Hypothalamus (tissue), 51 donors: Measurements from ENCODE around the gene RFTN1.
A peak's percentile ranks its signal among the peaks of the same experiment; 100 is the strongest.
"Not testable (repeated sequence)": the region's sequence is repeated elsewhere in the genome, so short reads cannot be mapped to it uniquely, and the experiment has no call there.

Source experiments
- DNase-seq, 51 donors: peaks; one replicate each; lab custom pipeline; 2025; lab: John Stamatoyannopoulos, UW

RFTN1 gene

DNA sequence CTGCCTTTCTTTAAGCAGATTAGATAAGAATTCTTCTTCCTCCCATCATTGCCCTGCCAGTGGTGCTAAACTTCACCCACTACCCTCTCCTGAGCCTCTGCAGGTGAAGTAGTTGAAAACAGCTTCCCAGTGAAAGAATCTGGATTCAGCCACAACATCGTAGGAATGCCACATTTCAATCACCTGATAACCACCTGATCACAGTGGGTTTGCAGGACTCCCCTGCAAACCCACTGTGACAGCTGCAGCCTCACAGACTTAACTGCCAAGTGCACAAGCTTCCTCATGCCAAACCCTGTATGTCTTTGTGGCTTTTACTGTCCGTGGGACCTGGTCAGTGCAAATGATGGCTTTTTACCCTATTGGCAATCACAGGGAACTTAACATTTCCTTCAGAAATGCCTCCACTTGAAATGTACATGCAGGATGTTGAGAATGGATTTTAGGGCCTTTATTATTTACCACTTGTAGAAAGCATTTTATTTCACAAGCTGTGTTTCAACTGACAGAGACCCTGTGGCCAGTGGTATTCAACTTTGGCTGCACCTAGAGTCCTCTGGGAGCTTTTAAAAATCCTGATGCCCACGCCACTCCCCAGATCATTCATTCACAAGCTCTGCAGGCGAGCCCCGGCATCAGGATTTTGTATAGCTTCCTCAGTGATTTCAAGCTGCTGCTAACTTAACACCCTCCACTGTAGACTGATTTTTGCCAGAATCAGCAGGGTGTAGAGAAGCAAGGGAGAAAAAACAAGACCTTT is 199.4 kb downstream of the RFTN1 start:
- no peak for DNase-seq

DNA sequence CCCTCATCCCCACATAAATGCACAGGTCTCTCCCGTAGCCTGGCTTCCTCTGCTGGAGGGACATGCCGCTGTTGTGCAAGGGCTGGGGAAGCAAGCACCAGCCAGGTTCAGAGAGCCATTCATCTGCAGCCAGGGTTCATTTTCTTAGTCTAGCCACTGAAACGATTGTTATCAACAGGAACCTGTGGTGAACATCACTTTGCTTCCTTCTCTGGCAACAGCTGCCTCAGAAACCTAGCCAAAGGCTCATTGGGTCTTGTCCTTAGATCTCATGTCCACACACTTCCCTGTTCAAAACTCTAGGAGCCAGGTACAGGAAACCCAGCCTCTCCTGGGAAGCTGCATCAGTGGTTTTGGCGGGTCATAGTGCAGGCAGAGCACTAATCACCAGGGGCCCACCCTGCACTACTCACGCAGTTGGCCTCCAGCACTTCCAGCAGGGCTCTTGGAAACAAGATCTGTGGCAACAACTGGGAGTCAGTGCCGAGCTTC is 201.5 kb downstream of the RFTN1 start:
- DNase-seq = no peak

DNA sequence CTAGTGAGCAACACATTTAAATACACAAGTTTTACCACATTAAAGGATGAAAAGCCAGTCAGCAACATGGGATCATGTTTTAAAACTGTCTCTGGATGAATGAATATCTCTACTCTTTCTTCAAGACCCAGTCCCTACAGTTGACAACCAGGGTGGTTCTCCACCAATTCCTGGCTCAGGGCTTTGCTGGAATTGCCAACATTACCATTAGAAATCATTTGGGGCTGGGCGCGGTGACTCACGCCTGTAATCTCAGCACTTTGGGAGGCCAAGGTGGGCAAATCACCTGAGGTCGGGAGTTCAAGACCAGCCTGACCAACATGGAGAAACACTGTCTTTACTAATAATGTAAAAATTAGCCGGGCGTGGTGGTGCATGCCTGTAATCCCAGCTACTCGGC is 203.0 kb downstream of the RFTN1 start:
- not testable (repeated sequence) for DNase-seq

DNA sequence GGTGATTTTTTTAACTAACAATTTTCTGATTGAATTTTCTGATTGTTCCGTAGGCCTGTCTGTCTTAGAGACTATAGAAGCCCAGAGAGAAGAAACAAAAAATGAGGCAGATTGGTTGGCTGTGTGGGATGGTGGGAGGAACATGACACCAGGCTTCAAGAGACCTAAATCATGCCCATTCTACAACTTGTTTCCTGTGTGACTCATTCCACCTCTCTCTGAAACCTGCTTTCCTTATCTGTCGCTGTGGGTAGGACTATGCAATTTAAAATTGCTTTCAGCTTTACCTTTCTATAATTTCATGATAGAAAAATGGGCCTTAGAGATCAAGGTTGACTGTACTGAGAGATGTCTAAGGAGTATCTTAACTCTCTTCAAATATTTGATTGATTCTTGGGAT is 203.9 kb downstream of the RFTN1 start:
- no peak for DNase-seq

DNA sequence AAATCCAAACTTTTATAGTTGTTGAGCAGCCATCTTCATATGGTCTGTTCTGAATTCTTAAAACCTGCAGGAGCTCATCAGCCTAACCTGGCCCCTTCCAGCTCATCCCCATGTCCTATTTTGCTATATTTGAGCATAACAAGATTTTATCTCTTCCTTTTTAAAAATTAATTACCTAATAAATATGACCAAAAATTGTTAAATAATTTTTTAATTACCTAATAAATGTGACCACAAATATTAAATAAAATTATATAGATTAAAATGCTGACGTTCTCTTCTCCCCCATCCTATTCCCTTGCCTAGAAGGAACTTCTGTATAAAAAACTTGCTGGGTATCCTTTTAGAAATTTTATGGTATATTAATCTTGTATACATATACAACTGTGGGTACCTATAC is 204.8 kb downstream of the RFTN1 start:
- no peak for DNase-seq

DNA sequence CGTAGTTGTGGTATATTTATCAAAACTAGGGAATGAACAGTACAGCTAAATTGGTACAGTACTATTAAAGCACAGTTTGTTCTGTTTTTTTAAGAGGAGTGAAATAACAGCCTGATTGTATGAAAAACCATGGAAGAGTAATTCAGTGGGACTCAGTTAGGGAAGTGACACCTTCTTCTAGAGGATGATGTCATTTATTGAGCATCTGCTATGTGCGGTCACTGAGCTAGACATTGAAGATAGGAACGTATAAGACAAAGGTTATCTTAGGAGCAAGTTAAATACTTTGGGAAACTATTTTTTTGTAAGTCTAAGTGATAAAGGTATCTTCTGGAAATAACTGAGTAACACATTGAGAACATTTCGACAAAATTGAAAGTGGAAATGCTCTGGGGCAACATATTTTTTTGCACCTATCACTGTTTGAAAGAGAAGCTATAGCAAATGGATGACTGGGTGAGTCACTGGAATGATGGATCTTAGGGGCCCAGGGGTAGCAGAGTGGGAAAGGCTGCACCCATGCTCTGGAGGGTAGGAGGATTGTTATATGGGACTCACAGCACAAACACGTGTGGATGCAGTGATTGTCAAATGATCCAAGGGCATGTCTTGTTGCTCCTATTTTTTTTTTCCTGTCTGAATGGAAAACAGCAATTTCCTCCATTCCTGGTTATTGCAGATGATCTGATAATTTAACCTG is 205.5 kb downstream of the RFTN1 start:
- DNase-seq = no peak

DNA sequence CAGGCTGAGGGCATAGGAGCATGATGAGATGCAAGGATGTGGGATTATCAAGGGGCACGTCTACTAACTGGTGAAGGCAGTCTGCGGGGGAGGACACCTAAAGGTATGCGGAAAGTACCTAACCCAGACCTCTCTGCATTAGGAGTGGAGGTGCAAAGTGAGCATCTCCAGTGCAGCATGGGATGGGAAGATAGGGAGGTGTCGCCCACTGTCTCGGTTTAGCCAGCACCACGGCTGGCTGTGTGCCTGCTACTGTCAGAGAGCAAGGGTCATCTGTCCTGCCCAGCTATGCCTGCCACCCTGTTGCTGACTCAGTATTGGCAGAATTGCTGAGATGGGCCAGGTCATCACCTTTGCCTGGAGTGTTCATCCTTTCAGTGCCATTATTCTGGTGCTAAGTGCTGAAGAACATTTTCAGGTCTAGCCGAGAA is 208.4 kb downstream of the RFTN1 start:
- no peak for DNase-seq

DNA sequence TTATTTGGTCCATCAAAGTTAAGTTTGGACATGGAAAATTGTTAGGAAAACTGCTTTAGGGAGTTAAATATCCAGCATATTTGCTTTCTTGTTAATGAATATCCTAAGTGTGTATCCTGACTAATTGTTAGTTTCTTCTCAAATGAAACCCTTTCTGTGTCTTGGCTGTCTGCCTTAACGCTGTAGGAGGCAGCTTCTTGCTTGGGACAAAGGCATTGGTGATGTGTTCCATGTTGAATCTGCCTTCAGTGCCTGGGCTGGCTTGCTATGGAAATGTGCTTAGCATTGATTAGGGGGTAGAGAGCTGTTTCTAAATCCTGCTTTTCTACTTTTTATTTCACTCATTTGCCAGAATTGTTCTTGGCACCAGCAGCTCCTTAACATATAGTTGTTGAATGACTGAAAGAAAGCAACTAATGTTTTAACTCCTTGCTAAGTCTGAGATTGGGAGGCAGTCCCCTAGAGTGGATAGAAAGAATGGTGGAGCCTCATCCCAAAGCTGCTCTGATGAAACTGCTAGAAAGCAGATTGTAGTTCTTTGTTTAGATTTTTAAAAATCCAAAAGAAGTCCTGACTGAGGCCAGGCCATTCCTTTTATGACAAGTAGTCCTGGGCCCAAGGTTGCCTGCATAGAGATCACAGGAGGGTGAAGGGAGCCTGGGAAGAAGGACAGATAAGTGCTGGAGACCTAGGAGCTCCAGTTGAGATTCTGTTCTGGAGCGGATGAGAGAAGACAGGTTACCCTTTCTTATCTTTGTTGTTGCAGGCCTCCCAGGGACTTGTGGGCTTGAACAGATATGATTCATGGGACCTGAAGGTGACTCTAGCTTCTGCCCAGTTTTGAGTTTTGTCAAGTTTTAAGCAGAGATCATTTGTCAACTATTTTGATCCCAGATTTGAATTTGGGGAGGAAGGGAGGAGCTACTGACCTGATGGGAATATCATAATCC is 209.2 kb downstream of the RFTN1 start:
- peak in 8 of 51 donors; percentile 7 to 44 (median 18) for DNase-seq

DNA sequence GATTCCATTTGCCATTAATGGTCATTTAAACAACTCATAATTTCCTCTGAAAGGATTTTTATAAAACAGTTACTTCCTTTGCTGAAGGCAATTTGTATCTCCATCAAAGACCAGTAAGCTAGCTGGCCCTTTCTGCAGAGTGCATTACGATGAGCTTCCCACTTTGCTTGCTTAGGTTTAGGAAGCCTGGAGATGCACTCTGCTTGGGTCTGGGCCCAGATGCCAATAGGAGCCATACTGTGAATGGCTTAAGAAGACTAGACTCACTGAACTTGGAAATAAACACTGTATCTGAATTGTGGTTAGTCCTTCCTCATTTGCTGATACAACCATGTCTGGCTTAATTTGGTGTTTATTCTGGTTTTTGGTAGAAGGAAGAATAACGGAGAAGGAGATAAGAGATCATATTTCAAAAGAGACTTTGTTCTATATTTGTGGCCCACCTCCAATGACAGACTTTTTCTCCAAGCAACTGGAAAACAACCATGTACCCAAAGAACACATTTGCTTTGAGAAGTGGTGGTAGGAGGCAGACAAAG is 210.4 kb downstream of the RFTN1 start:
- DNase-seq = no peak

DNA sequence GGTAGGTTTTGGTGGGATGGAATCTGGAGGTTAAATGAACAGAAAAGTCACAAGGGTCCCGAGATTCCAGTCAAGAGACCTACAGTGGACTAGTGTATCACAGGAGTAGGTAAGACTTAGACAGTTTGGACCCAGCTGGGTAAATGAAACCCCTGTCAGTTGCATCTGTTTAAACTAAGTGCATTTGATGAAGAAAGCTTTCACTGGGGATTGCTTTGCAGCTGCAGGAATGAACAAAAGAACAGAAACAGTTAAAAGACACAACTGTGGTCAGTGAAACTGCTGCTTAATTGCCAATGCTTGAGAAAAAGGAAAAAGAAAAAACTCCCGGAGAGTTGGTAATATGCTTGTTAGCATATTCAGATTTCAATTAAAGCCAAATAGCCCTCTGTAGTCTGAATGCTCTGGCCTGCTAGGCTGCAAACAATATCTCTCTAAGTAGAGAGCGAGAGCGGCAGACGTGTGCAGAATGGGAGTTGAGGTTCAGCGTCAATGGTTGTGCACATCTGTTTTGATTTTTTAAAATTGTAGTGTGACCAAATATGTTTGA is 211.3 kb downstream of the RFTN1 start:
- no peak for DNase-seq

DNA sequence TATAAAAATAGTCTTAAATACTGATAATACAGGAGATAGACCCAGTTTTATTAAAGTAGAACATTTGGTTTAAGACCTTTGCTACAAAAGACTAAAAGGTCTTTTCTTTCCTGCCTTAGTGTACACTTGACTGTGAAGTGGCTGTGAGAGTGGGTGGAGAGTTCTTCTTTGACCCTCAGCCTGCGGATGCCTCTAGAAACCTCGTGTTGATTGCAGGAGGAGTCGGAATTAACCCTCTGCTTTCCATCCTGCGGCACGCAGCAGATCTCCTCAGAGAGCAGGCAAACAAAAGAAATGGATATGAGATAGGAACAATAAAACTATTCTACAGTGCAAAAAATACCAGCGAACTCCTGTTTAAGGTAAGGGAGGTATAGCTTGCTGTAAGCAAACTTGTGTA is 212.0 kb downstream of the RFTN1 start:
- no peak for DNase-seq

DNA sequence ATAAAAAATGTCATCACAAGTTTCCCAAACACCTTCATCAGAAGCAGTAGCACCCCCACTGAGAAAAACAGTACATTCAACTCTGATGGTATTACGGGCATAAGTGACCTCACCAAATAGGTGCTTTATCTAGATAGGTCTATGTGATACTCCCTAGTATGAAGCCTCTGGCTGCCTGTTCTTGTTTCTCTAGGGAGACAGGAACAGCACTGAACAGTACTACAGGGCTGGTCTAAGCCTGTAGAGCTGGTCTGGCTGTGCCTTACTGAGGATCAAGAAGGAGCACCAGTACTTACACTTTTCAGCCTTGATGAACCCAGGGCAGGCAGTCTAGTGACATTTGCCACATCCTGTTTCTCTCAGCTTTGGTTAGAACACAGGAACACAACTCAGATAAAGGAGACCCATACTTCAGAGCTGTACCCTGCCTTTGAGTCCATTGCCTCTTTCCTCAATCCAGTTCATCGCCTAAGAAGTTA is 212.6 kb downstream of the RFTN1 start:
- no peak for DNase-seq

DNA sequence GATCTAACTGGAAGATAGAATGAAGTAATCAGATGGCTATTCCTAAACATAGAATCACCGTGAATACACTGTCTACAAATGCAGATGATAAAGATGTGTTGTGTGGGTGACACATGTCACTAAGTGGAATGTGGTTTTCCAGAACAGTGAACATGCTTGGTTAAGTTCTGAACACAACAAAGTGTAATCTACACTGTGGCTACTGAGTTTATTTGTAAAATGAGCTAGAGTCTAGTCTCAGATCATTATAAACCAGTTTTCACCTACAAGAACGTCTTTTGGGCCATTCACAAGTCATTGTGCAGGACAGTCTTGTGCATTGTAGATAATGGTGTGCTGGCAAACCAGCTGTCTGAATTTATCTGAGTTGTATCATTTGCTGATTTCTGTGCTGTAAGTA is 213.2 kb downstream of the RFTN1 start:
- DNase-seq = no peak

DNA sequence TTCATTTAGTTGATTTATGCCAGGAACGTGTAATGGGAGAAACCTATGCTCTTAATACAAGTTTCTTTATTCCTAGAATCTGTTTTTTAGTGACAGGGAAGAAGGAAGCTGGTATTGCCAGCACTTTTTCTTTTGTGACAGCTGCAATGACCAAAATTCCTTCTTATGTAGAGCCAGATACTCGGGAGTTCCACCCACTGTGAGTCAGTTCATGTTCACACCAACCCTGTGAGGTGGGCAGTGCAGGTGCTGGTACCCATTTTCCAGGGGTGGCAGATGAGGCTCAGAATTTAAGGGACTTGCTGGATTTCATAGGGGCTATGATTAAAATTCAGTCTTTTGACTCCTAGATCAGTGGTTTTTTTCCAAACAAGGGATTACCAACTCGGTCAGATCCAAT is 213.8 kb downstream of the RFTN1 start:
- DNase-seq = no peak

DNA sequence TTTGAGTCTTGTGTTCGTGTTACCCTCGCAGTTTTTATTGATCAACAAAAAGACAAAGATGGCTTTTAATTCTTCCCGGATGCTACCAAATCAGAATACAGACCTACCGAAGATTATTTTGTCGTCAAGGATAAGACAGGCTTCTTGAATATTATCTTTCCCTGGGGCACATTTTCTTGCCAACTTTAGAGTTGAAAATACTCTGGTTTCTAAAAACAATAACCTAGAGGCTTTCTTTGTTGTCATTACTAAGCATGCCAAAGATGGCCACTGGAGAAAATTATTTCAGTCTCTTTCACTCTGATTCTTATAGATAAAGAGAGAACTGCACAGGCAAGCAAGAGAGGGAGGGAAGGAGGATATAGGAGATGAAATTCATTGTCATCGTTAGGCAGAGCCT is 214.6 kb downstream of the RFTN1 start:
- no peak for DNase-seq

DNA sequence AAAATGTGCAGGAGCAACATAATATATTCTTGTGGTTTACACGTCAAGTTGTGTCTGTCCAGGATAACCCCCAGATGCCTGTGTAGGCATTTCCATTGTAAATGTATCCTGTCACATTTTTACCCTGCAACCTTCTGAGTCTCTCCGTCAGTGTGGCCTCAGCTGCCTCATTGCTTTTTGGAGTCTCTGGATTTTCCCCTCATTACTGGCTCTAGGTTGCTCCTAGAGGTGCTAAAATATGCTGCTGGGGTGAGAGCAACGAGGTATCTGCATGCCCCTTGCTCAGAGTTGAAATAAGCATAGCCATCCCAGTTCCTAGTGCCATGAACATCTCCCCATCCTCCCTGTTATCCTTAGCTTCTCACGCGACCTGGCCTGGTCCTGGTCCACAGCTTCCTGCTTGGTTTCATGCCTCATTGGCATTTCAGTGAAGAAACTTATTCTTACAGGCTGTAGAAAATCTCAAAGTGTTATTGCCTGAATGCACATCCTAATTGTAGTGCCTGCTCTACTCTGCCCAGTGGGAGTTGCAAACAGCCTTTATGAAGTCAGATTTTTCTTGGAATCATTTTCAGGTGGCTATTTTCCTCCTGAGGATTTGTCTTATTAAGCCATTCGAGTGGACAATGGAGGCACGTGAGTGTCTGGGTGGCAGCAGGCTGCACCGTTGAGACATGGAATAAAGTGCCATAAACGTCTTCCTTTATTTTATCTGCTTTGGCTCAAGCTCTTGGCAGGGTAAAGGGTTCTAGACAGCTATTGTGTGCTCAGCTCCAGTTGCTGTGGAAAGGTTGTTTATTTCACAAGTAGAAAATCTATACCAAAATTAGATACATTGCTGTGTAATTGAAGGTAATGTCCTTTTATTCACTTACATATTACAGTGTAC is 215.3 kb downstream of the RFTN1 start:
- DNase-seq = no peak

DNA sequence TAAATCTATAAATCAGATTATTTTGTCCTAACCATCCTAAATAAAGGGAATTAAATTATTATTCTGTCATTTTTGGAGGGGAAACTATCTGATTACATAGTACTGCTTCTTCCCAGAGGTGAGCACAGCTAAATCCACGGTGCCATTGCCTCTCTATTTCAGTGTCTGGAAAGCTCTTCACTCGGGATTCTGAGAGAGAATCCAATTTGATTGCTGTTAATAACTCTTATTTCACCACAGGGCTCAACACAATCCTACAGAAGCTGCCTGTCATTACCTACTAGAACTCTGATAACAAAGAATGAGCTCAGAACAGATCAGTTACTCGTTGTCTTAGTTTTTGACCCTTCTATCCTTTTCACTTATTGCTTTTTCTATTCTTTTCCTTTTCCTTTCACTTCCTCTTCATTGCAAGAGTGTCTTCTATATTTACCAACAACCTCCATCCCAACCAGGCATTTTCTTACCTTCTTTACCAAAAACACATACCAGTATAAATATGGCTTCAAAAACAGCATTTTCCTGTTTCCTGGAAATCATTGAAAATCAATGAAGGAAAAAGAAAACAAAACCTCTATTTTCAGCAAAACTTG is 218.1 kb downstream of the RFTN1 start:
- no peak for DNase-seq

DNA sequence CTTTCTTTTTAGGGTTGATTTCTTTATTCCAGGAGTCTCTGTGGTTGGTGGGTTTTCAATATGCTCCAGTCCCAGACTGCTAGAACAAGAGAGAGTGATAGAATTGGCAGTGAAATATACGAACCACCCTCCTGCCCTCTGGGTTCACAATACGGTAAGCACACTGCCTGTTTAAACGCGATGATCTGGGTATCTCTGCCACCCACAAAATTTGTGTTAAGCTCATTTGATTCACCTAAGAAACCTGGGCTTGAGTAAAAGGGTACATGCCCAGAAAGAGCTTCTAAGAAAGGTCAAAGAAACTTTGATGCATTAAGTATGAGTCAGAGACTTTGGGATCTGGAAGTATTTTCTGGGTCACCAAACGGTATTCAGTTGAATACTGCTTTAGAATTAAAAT is 218.7 kb downstream of the RFTN1 start:
- DNase-seq = no peak

DNA sequence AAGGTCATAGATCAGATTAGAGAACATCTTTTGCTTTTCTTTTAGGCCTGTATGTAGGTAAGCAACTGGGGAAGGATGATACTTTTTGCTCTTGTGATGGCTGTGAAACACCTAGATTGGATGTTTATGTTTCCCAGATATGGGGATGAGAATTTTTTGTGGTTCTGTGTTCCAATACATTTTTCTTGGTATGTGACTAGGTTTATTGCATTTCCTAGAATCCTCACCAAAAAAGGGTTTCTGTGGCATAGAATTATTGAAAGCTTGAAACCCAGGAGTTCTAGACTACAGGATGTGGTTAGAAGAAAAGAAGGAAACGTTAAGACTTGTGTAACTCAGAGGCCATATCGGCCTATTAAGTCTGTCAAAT is 222.7 kb downstream of the RFTN1 start:
- no peak for DNase-seq
